ENCODE data around the gene CNNM1. TPM values are rescaled to one million over a fixed set of nuclear protein-coding genes. Genes with fewer than 3 reads are reported as not detected.

The CNNM1 gene
- total RNA-seq, 1 donor from 2014 or later, result 0.56 TPM

- H3K4me1 ChIP-seq, result no peaks in the 10 kb centered on the region
- no peak overlapping the region for H3K27ac ChIP-seq
- no peaks in the 10 kb centered on the region for H3K79me2 ChIP-seq (ENCODE audit: low read depth)
- H3K9me3 ChIP-seq (ENCODE audit: low read depth), result no peaks in the 10 kb centered on the region
- no peak for DNase-seq (ENCODE audit: low spot score)
- H3F3A ChIP-seq (ENCODE audit: low read depth), result no peaks in the 10 kb centered on the region
- Mint-ChIP-seq H3K4me3 (no peak overlapping the region), H3K27me3 (ENCODE audit: insufficient read depth, low read depth) (no peaks in the 10 kb centered on the region), H3K9me3 (no peaks in the 10 kb centered on the region), H3K4me1 (no peaks in the 10 kb centered on the region), H3K27ac (no peak overlapping the region), H3K36me3 (no peaks in the 10 kb centered on the region)
- TF ChIP-seq EZH2 (IDR thresholded peaks at IDR 0.05) (no peak), EZH2phosphoT487 (IDR thresholded peaks at IDR 0.05) (no peak)
- H3K27me3 ChIP-seq, result no peaks in the 10 kb centered on the region
- no peaks in the 10 kb centered on the region for H4K20me1 ChIP-seq (ENCODE audit: low read depth)
- no peak overlapping the region for H2AFZ ChIP-seq (replicated peaks)
- no peak overlapping the region for H3K4me3 ChIP-seq
- no peak overlapping the region for H3K4me2 ChIP-seq
- H3K36me3 ChIP-seq, result no peaks in the 10 kb centered on the region
- no peak overlapping the region for H3K9ac ChIP-seq
Observed at GRCh38 chr10:99382176-99382575, 53.0 kb downstream of the CNNM1 start.

GRCh38 chr10:99387071-99387470 lies 57.9 kb downstream of the CNNM1 start:
- no peaks in the 10 kb centered on the region for H3K36me3 Mint-ChIP-seq
- Histone ChIP-seq H3K4me3 (no peak overlapping the region), H3K4me1 (no peaks in the 10 kb centered on the region), H3K27me3 (no peaks in the 10 kb centered on the region), H3K79me2 (ENCODE audit: low read depth) (no peaks in the 10 kb centered on the region), H4K20me1 (ENCODE audit: low read depth) (no peaks in the 10 kb centered on the region), H3K4me2 (no peak overlapping the region), H3F3A (ENCODE audit: low read depth) (no peaks in the 10 kb centered on the region), H3K9me3 (ENCODE audit: low read depth) (no peaks in the 10 kb centered on the region), H3K27ac (no peak overlapping the region), H3K9ac (no peak overlapping the region), H2AFZ (replicated peaks) (no peak overlapping the region), H3K36me3 (no peaks in the 10 kb centered on the region)
- no peaks in the 10 kb centered on the region for H3K9me3 Mint-ChIP-seq
- TF ChIP-seq EZH2phosphoT487 (IDR thresholded peaks at IDR 0.05) (no peak), CTCF (IDR thresholded peaks at IDR 0.05) (no peak), EZH2 (IDR thresholded peaks at IDR 0.05) (no peak)
- H3K4me3 Mint-ChIP-seq, result no peak overlapping the region
- H3K27me3 Mint-ChIP-seq (ENCODE audit: insufficient read depth, low read depth), result peaks cover 7% of the 10 kb centered on the region
- H3K4me1 Mint-ChIP-seq, result no peaks in the 10 kb centered on the region
- no peak overlapping the region for H3K27ac Mint-ChIP-seq
- no peak for DNase-seq (ENCODE audit: low spot score)

- no peak overlapping the region for H3K9ac ChIP-seq
- H3F3A ChIP-seq (ENCODE audit: low read depth), result no peaks in the 10 kb centered on the region
- no peaks in the 10 kb centered on the region for H3K9me3 ChIP-seq (ENCODE audit: low read depth)
- H3K36me3 Mint-ChIP-seq, result no peaks in the 10 kb centered on the region
- H2AFZ ChIP-seq (replicated peaks), result no peak overlapping the region
- peaks cover 7% of the 10 kb centered on the region for H3K27me3 Mint-ChIP-seq (ENCODE audit: insufficient read depth, low read depth)
- peaks cover under 1% of the 10 kb centered on the region for H3K27me3 ChIP-seq
- H3K4me1 Mint-ChIP-seq, result no peaks in the 10 kb centered on the region
- no peak overlapping the region for H3K4me2 ChIP-seq
- no peaks in the 10 kb centered on the region for H3K36me3 ChIP-seq
- no peak overlapping the region for H3K4me3 Mint-ChIP-seq
- no peaks in the 10 kb centered on the region for H3K79me2 ChIP-seq (ENCODE audit: low read depth)
- no peaks in the 10 kb centered on the region for H3K9me3 Mint-ChIP-seq
- no peaks in the 10 kb centered on the region for H4K20me1 ChIP-seq (ENCODE audit: low read depth)
- H3K4me3 ChIP-seq, result no peak overlapping the region
- no peak for TF ChIP-seq CTCF (IDR thresholded peaks at IDR 0.05)
- no peak overlapping the region for H3K27ac ChIP-seq
- H3K4me1 ChIP-seq, result no peaks in the 10 kb centered on the region
- no peak overlapping the region for H3K27ac Mint-ChIP-seq
- DNase-seq (ENCODE audit: low spot score), result no peak
Observed at GRCh38 chr10:99387541-99387940, 58.4 kb downstream of the CNNM1 start.

GRCh38 chr10:99389729-99390480 lies 60.7 kb downstream of the CNNM1 start:
- Histone ChIP-seq H3K9me3 (ENCODE audit: low read depth) (no peaks in the 10 kb centered on the region), H2AFZ (replicated peaks) (no peak overlapping the region), H4K20me1 (ENCODE audit: low read depth) (no peaks in the 10 kb centered on the region), H3K36me3 (no peaks in the 10 kb centered on the region), H3K27me3 (peaks cover 10% of the 10 kb centered on the region), H3K4me3 (no peak overlapping the region), H3K27ac (no peak overlapping the region), H3K4me1 (no peaks in the 10 kb centered on the region), H3F3A (ENCODE audit: low read depth) (no peaks in the 10 kb centered on the region), H3K4me2 (no peak overlapping the region), H3K9ac (no peak overlapping the region), H3K79me2 (ENCODE audit: low read depth) (no peaks in the 10 kb centered on the region)
- no peaks in the 10 kb centered on the region for H3K36me3 Mint-ChIP-seq
- no peak overlapping the region for H3K27ac Mint-ChIP-seq
- no peaks in the 10 kb centered on the region for H3K4me1 Mint-ChIP-seq
- no peak overlapping the region for H3K4me3 Mint-ChIP-seq
- peaks cover 7% of the 10 kb centered on the region for H3K27me3 Mint-ChIP-seq (ENCODE audit: insufficient read depth, low read depth)
- DNase-seq (ENCODE audit: low spot score), result no peak
- TF ChIP-seq EZH2phosphoT487 (IDR thresholded peaks at IDR 0.05), result no peak
- no peak for TF ChIP-seq CTCF (IDR thresholded peaks at IDR 0.05)
- TF ChIP-seq EZH2 (IDR thresholded peaks at IDR 0.05), result no peak
- H3K9me3 Mint-ChIP-seq, result no peaks in the 10 kb centered on the region

Measured in neural progenitor cell (in vitro differentiated cells).